ENCODE data around the gene CARF. TPM values are rescaled to one million over a fixed set of nuclear protein-coding genes. Genes with fewer than 3 reads are reported as not detected.
"Not testable (repeated sequence)": the region's sequence is repeated elsewhere in the genome, so short reads cannot be mapped to it uniquely, and the experiment has no call there.

The CARF gene, protein sequence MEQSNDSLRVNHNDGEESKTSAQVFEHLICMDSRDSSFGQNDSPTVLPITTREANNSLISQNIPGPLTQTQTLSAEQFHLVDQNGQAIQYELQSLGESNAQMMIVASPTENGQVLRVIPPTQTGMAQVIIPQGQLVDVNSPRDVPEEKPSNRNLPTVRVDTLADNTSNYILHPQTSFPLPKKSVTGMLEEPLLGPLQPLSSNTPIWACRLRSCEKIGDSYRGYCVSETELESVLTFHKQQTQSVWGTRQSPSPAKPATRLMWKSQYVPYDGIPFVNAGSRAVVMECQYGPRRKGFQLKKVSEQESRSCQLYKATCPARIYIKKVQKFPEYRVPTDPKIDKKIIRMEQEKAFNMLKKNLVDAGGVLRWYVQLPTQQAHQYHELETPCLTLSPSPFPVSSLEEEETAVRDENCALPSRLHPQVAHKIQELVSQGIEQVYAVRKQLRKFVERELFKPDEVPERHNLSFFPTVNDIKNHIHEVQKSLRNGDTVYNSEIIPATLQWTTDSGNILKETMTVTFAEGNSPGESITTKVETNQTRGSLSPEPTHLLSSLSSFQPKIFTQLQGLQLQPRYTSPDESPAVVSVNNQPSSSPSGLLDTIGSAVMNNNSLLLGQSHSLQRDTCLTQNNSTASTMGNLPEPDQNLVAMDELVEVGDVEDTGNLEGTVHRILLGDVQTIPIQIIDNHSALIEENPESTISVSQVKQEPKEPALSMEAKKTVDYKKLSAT
- 10.4 TPM for polyA plus RNA-seq
- long read RNA-seq, donor 1, partial matches to known transcripts = 0 of 1 reads
- long read RNA-seq, donor 1, other reads (novel, unspliced or antisense) = 0 of 1 reads
- long read RNA-seq, donor 2 = 0 reads
- long read RNA-seq, donor 3 = 0 reads
- long read RNA-seq, donor 4 = 0 reads
- long read RNA-seq, donor 5 = 0 reads
- long read RNA-seq, donor 6 = 0 reads
- long read RNA-seq, donor 7 = 0 reads
- long read RNA-seq, donor 8 = 0 reads
- long read RNA-seq, donor 9 = 0 reads
- long read RNA-seq, donor 10, partial matches to known transcripts = 0 of 1 reads
- long read RNA-seq, donor 10, other reads (novel, unspliced or antisense) = 0 of 1 reads
- long read RNA-seq, donor 11 = 0 reads

DNA sequence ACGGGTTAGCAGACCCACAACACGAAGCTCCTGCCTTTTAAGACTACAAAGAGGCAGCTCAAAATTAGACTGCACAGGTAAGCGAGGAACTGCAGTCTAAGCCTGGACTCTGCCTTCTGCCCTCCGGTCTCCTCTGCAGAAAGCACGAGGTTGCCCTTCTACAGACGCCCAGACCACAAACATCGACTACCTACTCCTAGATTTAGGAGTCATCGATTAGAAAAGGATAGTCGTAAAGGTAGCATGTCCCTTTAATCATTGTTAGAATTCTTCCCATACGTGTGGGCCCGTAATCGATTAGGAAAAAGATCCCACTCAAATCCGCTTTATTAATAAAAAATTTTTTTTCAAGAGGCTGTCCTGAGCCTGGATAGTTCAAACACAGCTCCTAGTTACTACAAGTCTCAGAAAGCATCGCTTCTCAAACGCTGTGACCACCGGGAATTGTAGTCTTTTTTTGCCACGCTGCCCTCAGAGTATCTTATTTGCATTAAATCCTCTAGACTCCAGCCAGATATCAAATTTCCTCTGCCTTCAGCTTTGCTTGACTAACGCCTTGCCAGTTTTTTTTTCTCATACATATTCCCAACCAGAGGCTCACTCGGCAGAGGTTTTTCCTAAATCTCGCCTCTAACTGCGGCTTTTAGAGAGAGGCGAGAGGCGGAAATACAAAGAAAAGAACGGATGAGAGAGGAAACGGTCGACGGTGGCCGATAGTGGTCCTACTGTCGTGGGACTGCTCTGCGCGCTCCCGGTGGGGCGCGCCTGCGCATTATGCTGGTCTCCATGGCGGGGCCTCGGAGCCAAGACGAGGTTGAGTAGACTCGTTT lies at the start of gene CARF, which contains the start of gene WDR12:
Gene CARF (plus strand): TSS at position 764 of the 830 bp plus-strand sequence. CDS start 29,628 bp downstream, outside the sequence.
Gene WDR12 (minus strand): TSS at position 162 of the 830 bp plus-strand sequence. CDS start 197 bp downstream, outside the sequence.
- H3K36me3 ChIP-seq (ENCODE audit: control insufficient read depth, insufficient read depth, low read length) = no peaks in the 10 kb centered on the region
- peak; percentile 93 to 98 for DNase-seq
- peak within 1 kb of the TSS; percentile 82 for H3K27ac ChIP-seq (ENCODE audit: low read length)
- peak within 1 kb of the TSS; percentile 62 for H3K4me3 ChIP-seq (ENCODE audit: low read length)
- no peaks in the 10 kb centered on the region for H3K9me3 ChIP-seq (ENCODE audit: control insufficient read depth, low read depth, low read length)
- no peaks in the 10 kb centered on the region for H3K4me1 ChIP-seq (ENCODE audit: control insufficient read depth, insufficient read depth, low read length)
- 0% methylated on average over 5 of the region's 39 CpGs for WGBS (ENCODE audit: insufficient coverage, low lambda C conversion rate)
- H3K27me3 ChIP-seq (ENCODE audit: control insufficient read depth, insufficient read depth, low read length) = no peaks in the 10 kb centered on the region

DNA sequence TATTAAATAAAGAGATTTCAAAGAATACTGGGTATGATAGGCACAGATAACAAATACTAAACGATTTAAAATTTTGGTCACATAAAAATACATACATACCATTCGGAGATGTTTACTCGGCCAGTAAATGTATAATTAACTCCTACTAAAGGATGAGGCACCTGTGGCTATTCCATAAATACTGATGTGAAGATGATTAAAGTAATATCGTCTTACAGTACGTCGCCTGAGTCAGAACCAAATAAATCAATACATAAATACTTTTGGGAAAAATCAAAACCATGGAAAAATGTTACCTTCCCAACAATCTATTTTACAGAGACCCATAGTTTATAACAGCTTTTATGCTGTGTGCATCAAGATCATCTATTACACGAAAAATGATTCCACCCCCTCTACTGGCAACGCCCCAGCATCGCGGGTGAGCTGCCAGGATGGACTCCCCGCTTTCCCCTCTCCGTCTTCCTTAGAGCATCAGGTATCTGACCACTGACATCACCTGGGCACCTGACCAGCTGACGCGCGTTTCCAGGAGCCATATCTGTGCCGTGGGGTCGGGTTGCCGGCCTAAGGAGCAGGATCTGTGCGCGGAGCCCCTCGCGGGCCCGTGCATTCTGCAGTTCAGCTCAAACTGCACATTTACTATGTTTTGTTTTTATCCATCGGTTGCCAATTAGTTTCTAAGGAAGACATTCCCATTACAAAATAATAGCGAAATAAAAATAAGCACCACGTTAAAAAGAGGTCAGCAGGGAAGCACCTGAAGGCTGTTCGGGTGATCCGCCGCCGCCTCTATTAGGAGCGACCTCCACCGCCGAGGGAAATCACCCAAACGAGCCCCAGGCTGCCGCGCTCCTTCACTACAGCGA lies 41.4 kb upstream of the CARF start:
- Histone ChIP-seq H3K36me3 (ENCODE audit: control insufficient read depth, insufficient read depth, low read length) (no peaks in the 10 kb centered on the region), H3K27ac (ENCODE audit: low read length) (peak overlapping the region; percentile 76), H3K9me3 (ENCODE audit: control insufficient read depth, low read depth, low read length) (no peaks in the 10 kb centered on the region), H3K27me3 (ENCODE audit: control insufficient read depth, insufficient read depth, low read length) (no peaks in the 10 kb centered on the region), H3K4me1 (ENCODE audit: control insufficient read depth, insufficient read depth, low read length) (no peaks in the 10 kb centered on the region), H3K4me3 (ENCODE audit: low read length) (peak overlapping the region; percentile 64)
- 0% methylated on average over 3 of the region's 37 CpGs for WGBS (ENCODE audit: insufficient coverage, low lambda C conversion rate)
- DNase-seq = peak; percentile 69 to 79

DNA sequence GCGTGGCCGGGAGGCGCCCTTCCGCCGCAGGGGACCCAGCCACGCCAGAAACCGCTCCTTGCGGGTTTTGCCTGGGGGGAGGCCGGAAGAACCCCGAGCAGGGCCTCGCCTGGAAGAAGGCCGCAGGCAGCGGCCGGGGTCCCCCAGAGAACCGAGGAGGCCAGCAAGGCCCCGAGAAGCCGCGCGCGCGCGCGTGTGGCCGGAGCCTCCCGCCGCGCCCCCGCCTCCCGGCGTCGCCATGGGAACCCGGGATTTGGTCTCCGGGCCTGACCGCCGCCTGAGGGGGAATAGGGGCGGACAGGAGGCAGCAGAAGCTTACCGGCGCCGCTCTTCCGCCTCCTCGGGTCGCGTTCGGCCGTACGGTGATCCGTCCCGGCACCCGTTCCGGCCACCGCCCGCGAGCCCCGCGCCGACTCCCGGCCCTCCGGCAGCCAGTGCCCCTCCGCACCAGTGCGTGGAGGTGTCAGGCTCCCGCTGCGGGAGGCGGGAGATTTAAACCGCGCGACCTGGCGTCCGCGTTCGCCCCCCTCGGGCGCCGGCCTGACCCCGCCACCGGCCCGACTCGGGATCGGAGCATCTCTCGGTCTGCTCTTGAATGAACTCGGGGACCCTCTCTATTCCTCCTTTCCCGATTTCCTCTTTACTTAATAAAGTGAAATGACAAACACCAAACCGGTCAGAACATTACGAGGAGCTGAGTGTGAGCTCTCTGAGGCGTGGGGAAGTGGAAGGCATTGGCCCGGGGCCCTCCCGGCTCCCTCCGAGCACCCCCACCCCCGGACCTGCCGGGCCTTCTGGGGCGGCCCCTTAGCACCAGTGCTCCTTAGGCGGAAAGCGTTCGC lies 40.6 kb upstream of the CARF start, which contains the start of gene ICA1L:
Gene ICA1L (minus strand): TSS at position 467 of the 842 bp plus-strand sequence. CDS start 42,757 bp downstream, outside the sequence.
- no CpG with 5 or more reads among the region's 93 CpGs for WGBS (ENCODE audit: insufficient coverage, low lambda C conversion rate)
- Histone ChIP-seq H3K27ac (ENCODE audit: low read length) (peak within 1 kb of the TSS; percentile 76), H3K27me3 (ENCODE audit: control insufficient read depth, insufficient read depth, low read length) (no peaks in the 10 kb centered on the region), H3K4me1 (ENCODE audit: control insufficient read depth, insufficient read depth, low read length) (no peaks in the 10 kb centered on the region), H3K4me3 (ENCODE audit: low read length) (peak within 1 kb of the TSS; percentile 64), H3K36me3 (ENCODE audit: control insufficient read depth, insufficient read depth, low read length) (no peaks in the 10 kb centered on the region), H3K9me3 (ENCODE audit: control insufficient read depth, low read depth, low read length) (no peaks in the 10 kb centered on the region)
- peak; percentile 33 to 75 for DNase-seq

DNA sequence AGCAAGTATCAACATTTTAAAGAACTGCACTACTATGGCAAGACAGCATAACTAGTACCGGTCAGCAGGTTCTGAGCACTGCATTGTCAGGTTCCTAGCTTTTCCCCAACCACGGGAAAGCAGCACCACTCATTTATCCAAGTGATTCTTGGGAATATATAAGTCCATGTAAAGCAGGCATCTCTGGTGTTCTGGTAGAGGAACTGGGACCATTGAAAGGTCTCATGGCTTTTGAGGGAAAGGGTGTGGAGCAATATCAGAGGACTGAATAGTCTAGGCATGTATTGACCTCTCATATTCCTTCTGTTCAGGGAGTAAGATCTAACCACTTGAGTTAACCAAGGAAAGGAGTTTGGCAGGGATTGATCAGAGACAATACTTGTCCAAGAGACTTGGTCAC lies 34.4 kb upstream of the CARF start:
- Histone ChIP-seq H3K4me3 (ENCODE audit: low read length) (no peak overlapping the region), H3K9me3 (ENCODE audit: control insufficient read depth, low read depth, low read length) (no peaks in the 10 kb centered on the region), H3K27me3 (ENCODE audit: control insufficient read depth, insufficient read depth, low read length) (no peaks in the 10 kb centered on the region), H3K4me1 (ENCODE audit: control insufficient read depth, insufficient read depth, low read length) (no peaks in the 10 kb centered on the region), H3K36me3 (ENCODE audit: control insufficient read depth, insufficient read depth, low read length) (peaks cover 25% of the 10 kb centered on the region), H3K27ac (ENCODE audit: low read length) (no peak overlapping the region)
- no CpG with 5 or more reads among the region's 2 CpGs for WGBS (ENCODE audit: insufficient coverage, low lambda C conversion rate)
- DNase-seq = no peak

DNA sequence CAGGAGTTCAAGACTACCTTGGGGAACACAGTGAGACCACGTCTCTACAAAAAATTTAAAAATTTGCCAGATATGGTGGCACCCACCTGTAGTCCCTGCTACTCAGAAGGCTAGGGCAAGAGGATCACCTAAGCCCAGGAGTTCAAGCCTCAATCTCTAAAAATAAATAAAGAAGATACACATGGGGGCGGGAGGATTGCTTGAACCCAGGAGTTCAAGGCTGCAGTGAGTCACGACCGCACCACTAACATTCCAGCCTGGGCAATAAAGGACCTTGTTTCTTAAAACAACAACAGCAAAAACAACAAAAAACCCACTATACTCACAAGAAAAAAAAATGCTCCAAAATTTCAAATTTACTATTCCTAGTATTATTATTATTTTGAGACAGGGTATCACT lies 30.5 kb upstream of the CARF start:
- Histone ChIP-seq H3K27me3 (ENCODE audit: control insufficient read depth, insufficient read depth, low read length) (no peaks in the 10 kb centered on the region), H3K36me3 (ENCODE audit: control insufficient read depth, insufficient read depth, low read length) (peaks cover 48% of the 10 kb centered on the region), H3K9me3 (ENCODE audit: control insufficient read depth, low read depth, low read length) (no peaks in the 10 kb centered on the region), H3K27ac (ENCODE audit: low read length) (no peak overlapping the region), H3K4me3 (ENCODE audit: low read length) (no peak overlapping the region), H3K4me1 (ENCODE audit: control insufficient read depth, insufficient read depth, low read length) (no peaks in the 10 kb centered on the region)
- no CpG with 5 or more reads among the region's 4 CpGs for WGBS (ENCODE audit: insufficient coverage, low lambda C conversion rate)
- no peak for DNase-seq

- H3K9me3 ChIP-seq (ENCODE audit: control insufficient read depth, low read depth, low read length) = no peaks in the 10 kb centered on the region
- H3K27me3 ChIP-seq (ENCODE audit: control insufficient read depth, insufficient read depth, low read length) = no peaks in the 10 kb centered on the region
- no peak overlapping the region for H3K4me3 ChIP-seq (ENCODE audit: low read length)
- peaks cover 52% of the 10 kb centered on the region for H3K36me3 ChIP-seq (ENCODE audit: control insufficient read depth, insufficient read depth, low read length)
- no peaks in the 10 kb centered on the region for H3K4me1 ChIP-seq (ENCODE audit: control insufficient read depth, insufficient read depth, low read length)
- H3K27ac ChIP-seq (ENCODE audit: low read length) = no peak overlapping the region
- DNase-seq = no peak
- no CpG with 5 or more reads among the region's 5 CpGs for WGBS (ENCODE audit: insufficient coverage, low lambda C conversion rate)
Observed at GRCh38 chr2:202883987-202884675, 27.9 kb upstream of the CARF start.

- H3K4me3 ChIP-seq (ENCODE audit: low read length) = no peak overlapping the region
- no peak overlapping the region for H3K27ac ChIP-seq (ENCODE audit: low read length)
- DNase-seq = no peak
- no peaks in the 10 kb centered on the region for H3K9me3 ChIP-seq (ENCODE audit: control insufficient read depth, low read depth, low read length)
- no peaks in the 10 kb centered on the region for H3K27me3 ChIP-seq (ENCODE audit: control insufficient read depth, insufficient read depth, low read length)
- no peaks in the 10 kb centered on the region for H3K4me1 ChIP-seq (ENCODE audit: control insufficient read depth, insufficient read depth, low read length)
- WGBS (ENCODE audit: insufficient coverage, low lambda C conversion rate) = no CpG with 5 or more reads among the region's 7 CpGs
- H3K36me3 ChIP-seq (ENCODE audit: control insufficient read depth, insufficient read depth, low read length) = peaks cover 54% of the 10 kb centered on the region
Observed at GRCh38 chr2:202885190-202885589, 26.9 kb upstream of the CARF start.

DNA sequence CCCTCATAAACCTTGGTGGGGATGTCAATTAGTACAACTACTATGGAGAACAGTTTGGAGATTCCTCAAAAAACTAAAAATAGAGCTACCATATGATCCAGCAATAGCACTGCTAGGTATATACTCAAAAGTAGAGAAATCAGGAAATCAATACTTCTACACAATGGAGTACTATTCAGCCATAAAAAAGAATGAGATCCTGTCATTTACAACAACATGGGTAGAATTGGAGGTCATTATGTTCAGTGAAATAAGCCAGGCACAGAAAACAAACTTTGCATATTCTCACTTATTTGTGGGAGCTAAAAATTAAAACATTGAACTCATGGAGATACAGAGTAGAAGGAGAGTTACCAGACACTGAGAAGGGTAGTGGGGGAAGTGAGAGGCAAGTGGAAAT lies 6.6 kb upstream of the CARF start:
- not testable (repeated sequence) for H3K27me3 ChIP-seq (ENCODE audit: control insufficient read depth, insufficient read depth, low read length); DNase-seq
- H3K36me3 ChIP-seq (ENCODE audit: control insufficient read depth, insufficient read depth, low read length) = peaks cover 15% of the 10 kb centered on the region

More for the DNA sequence above, 6.6 kb upstream of the CARF start:
- not testable (repeated sequence) for H3K4me1 ChIP-seq (ENCODE audit: control insufficient read depth, insufficient read depth, low read length); H3K4me3 ChIP-seq (ENCODE audit: low read length); H3K9me3 ChIP-seq (ENCODE audit: control insufficient read depth, low read depth, low read length); H3K27ac ChIP-seq (ENCODE audit: low read length)

Data from large intestine (tissue), 12 donors.